Stomach (tissue), 9 donors: ENCODE measurements around the gene KHDRBS2. TPM values are rescaled to one million over a fixed set of nuclear protein-coding genes. Genes with fewer than 3 reads are reported as not detected.

Source experiments
- DNase-seq, 2 donors: peaks; one replicate each; pipeline versions ENCODE4 v3.0.0 to v3.0.0-alpha.2; 2013 to 2019
- H3K27ac ChIP-seq, 5 donors: fragments of 200-600 bp in 4 of 5; sonication (generic) in 4 of 5; one replicate each; pipeline ENCODE4 v1.5.1; 2013 to 2019; ENCODE audit warnings: mild to moderate bottlenecking in 1 of 5, moderate library complexity in 1 of 5
- H3K27me3 ChIP-seq, 3 donors: fragments of 200-600 bp; sonication (generic); one replicate each; pipeline ENCODE4 v1.5.1; 2017 to 2019; ENCODE audit warnings: mixed run types in 1 of 3
- H3K36me3 ChIP-seq, 4 donors: fragments of 200-600 bp; sonication (generic); 1 replicate in 3 of 4; 2 replicates in 1 of 4; pipeline ENCODE4 v1.5.1; 2016 to 2019
- H3K4me1 ChIP-seq, 4 donors: fragments of 200-600 bp; sonication (generic); one replicate each; pipeline ENCODE4 v1.5.1; 2016 to 2019
- H3K4me3 ChIP-seq, 4 donors: fragments of 200-600 bp; sonication (generic) in 3 of 4; one replicate each; pipeline ENCODE4 v1.5.1; 2016 to 2019; ENCODE audit warnings: mild to moderate bottlenecking in 1 of 4
- H3K9me3 ChIP-seq, 4 donors: fragments of 200-600 bp; sonication (generic); one replicate each; pipeline ENCODE4 v1.5.1; 2016 to 2019
- EP300 ChIP-seq: sonication (generic); formaldehyde crosslinking; IDR thresholded peaks from one replicate; pipeline ENCODE4 v1.6.1; 2017; ENCODE audit warnings: antibody characterized with exemption
- POLR2A ChIP-seq, 4 donors: fragments of 450-650 bp; IDR thresholded peaks; one replicate each; pipeline ENCODE4 v1.6.1; 2016; ENCODE audit warnings: antibody characterized with exemption in 4 of 4, control low read depth in 2 of 4, mild to moderate bottlenecking in 1 of 4, moderate library complexity in 1 of 4
- POLR2AphosphoS5 ChIP-seq, 3 donors: sonication (generic); formaldehyde crosslinking; IDR thresholded peaks; one replicate each; pipeline ENCODE4 v1.6.1; 2016; ENCODE audit warnings: antibody characterized with exemption in 3 of 3
- WGBS, 5 donors: extraction: QIAGEN DNeasy Blood & Tissue Kit in 3 of 5; methylation state at CpG; one replicate each; pipeline versions ENCODE4 v1.1.5 to v1.1.7; 2013 to 2018; 5-methylcytosine and 5-hydroxymethylcytosine counted together
- intact Hi-C: fragments of 100-400 bp; cut with DNase I; formaldehyde crosslinking; loops from one replicate; pipeline ENCODE4 v1.15.1; 2023; ENCODE audit warnings: low total_unique reads
- polyA plus RNA-seq, 3 donors: library from polyadenylated mRNA; stranded (reverse); fragments of 200-250 nt; gene quantifications; one replicate each; pipeline ENCODE4 v1.2.3, GENCODE V29; 2013
- total RNA-seq, 5 donors: library from RNA; depleted of rRNA; stranded (reverse); fragments of >200 nt; gene quantifications; one replicate each; pipeline versions ENCODE4 v1.1.0 to v1.2.3, GENCODE V29; 2014 to 2016
- TF ChIP-seq, protein P1 (sequence below), 7 experiments: fragments of 450-650 bp in 4 of 7; fragments of 200-600 bp in 3 of 7; sonication (generic) in 3 of 7; IDR thresholded peaks; one replicate each; pipeline ENCODE4 v1.5.1; 2016 to 2019; ENCODE audit warnings: antibody characterized with exemption in 7 of 7, control low read depth in 2 of 7, mild to moderate bottlenecking in 1 of 7
- donor health status: healthy with polysubstance abuse.
- donor health status: Bipolar disorder and iron deficiency.
- donor health status: healthy.

KHDRBS2 gene
- total and polyA plus RNA-seq, 8 donors: 0.45 to 0.87 (median 0.73) TPM; not detected in 5

DNA sequence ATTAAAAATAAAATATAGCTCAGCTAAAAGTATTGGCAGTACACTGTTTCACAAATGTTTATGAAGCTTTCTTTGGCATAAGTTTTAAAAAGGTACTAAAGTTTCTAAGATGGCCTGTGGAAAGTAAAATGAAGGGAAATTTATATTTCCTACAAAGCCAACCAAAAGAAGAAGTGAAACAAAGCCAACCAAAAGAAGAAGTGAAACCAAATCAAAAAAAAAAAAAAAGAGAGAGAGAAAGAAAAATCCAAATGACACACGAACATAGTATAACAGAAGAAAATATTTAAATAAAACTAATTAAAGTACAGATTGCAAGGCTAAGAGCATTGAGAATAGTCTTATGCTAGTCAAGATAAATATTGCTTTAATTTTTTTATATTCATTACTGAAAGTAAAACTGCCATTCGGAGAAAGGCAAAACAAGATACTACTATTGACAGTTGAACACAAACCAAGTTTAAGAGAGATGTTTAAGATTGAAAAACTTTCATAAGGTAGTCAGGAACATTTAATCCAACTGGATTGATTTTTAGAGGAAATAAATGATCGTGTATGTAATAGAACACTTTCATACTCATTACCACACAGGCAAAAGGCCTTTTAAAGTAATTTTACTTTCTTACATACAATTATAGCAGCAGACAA, 12.8 kb upstream of the KHDRBS2 start:
- DNase-seq: no peak
- Histone ChIP-seq H3K4me1 (no peaks in the 10 kb centered on the region), H3K9me3 (peaks cover 0 to 5% (median 0%) of the 10 kb centered on the region in 4 donors), H3K4me3 (no peak overlapping the region), H3K27me3 (no peaks in the 10 kb centered on the region), H3K27ac (no peak overlapping the region), H3K36me3 (no peaks in the 10 kb centered on the region)
- TF ChIP-seq POLR2AphosphoS5 (IDR thresholded peaks at IDR 0.05) (no peak), EP300 (no peak), POLR2A (IDR thresholded peaks at IDR 0.05) (no peak)
- TF ChIP-seq, protein P1, sequence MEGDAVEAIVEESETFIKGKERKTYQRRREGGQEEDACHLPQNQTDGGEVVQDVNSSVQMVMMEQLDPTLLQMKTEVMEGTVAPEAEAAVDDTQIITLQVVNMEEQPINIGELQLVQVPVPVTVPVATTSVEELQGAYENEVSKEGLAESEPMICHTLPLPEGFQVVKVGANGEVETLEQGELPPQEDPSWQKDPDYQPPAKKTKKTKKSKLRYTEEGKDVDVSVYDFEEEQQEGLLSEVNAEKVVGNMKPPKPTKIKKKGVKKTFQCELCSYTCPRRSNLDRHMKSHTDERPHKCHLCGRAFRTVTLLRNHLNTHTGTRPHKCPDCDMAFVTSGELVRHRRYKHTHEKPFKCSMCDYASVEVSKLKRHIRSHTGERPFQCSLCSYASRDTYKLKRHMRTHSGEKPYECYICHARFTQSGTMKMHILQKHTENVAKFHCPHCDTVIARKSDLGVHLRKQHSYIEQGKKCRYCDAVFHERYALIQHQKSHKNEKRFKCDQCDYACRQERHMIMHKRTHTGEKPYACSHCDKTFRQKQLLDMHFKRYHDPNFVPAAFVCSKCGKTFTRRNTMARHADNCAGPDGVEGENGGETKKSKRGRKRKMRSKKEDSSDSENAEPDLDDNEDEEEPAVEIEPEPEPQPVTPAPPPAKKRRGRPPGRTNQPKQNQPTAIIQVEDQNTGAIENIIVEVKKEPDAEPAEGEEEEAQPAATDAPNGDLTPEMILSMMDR (IDR thresholded peaks at IDR 0.05): no peak
- WGBS, 5 donors: 64 to 78% (median 69%) methylated on average over 3 of the region's 3 CpGs
- intact Hi-C loops: no loop called here

DNA sequence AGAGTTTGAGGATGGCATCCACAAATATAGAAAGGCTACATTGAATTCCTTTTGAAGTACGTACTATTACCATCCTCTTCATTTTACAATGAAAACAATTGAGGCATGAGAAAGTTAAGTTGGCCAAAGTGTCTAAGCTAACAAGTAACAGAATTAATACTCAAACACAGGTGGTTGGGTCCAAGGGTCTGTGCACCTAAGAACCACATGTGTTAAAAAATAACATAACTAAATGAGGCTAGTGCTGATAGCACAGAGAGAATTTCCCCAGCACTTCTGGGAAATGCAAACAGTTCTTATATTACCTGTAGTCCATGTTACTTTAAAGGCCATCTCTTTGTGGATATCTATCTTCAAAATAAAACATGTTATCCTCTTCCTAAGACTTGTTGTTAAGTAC, 10.5 kb upstream of the KHDRBS2 start:
- 65 to 93% (median 84%) methylated on average over 1 of the region's 1 CpG for WGBS, 5 donors
- no peak for DNase-seq
- no peak overlapping the region for H3K27ac ChIP-seq

DNA sequence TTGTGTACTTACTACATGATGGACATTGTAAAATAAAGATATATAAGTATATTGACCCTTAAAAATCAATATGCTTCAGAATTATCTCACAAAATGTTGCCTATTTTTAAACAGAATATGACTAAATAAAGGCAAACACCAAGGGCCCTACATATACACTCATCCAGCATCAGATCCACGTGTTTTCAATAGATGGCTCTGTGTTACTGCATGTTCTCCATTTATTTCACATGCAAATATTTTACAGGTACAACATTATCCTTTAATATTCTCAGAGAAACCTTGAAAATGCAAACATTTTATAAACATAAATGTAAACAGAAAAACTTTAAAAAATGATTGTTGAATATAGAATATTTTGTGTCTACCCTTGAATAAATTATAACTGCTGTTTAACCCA, 2.9 kb upstream of the KHDRBS2 start:
- DNase-seq: no peak
- H3K36me3 ChIP-seq: no peaks in the 10 kb centered on the region
- H3K4me1 ChIP-seq: peaks cover 6 to 21% (median 12%) of the 10 kb centered on the region in 4 donors
- H3K27me3 ChIP-seq: peaks cover 0 to 41% (median 13%) of the 10 kb centered on the region in 3 donors
- 33 to 61% (median 47%) methylated on average over 1 of the region's 1 CpG for WGBS, 5 donors
- H3K27ac ChIP-seq: no peak overlapping the region
- intact Hi-C loops: no loop called here
- H3K4me3 ChIP-seq: no peak overlapping the region
- TF ChIP-seq POLR2A (IDR thresholded peaks at IDR 0.05) (no peak), EP300 (no peak), POLR2AphosphoS5 (IDR thresholded peaks at IDR 0.05) (no peak)
- TF ChIP-seq, protein P1 (IDR thresholded peaks at IDR 0.05): no peak
- no peaks in the 10 kb centered on the region for H3K9me3 ChIP-seq

More for the DNA sequence above, 10.5 kb upstream of the KHDRBS2 start:
- Histone ChIP-seq H3K27me3 (no peaks in the 10 kb centered on the region), H3K36me3 (no peaks in the 10 kb centered on the region), H3K4me1 (no peaks in the 10 kb centered on the region), H3K9me3 (peaks cover 0 to 5% (median 0%) of the 10 kb centered on the region in 4 donors), H3K4me3 (no peak overlapping the region)
- TF ChIP-seq POLR2A (IDR thresholded peaks at IDR 0.05) (no peak), EP300 (no peak), POLR2AphosphoS5 (IDR thresholded peaks at IDR 0.05) (no peak)
- TF ChIP-seq, protein P1 (IDR thresholded peaks at IDR 0.05): no peak
- intact Hi-C loops: no loop called here

DNA sequence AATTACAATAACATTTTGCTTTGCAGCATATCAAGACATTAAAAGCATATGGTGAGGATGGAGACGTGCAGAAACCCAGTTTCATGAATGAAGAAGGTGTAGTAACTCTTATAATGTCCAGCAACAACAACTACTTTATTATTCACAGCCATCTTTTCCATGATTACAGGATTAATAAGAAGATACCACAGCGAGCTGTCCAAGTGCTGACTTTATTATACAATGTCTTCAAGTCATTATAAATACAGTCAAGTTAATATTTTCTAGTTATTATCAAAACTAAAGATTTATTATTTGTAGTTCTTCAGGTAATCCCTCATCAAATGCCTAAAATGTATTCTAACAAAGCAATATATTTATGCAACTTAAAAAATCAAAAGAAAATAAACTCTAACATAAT, 2.5 kb upstream of the KHDRBS2 start:
- Histone ChIP-seq H3K4me3 (no peak overlapping the region), H3K9me3 (no peaks in the 10 kb centered on the region), H3K27me3 (peaks cover 0 to 41% (median 13%) of the 10 kb centered on the region in 3 donors), H3K27ac (no peak overlapping the region), H3K4me1 (peaks cover 6 to 21% (median 12%) of the 10 kb centered on the region in 4 donors), H3K36me3 (no peaks in the 10 kb centered on the region)
- no peak for DNase-seq
- intact Hi-C loops: no loop called here
- TF ChIP-seq POLR2A (IDR thresholded peaks at IDR 0.05): no peak
- TF ChIP-seq POLR2AphosphoS5 (IDR thresholded peaks at IDR 0.05): no peak
- TF ChIP-seq, protein P1 (IDR thresholded peaks at IDR 0.05): no peak
- no peak for TF ChIP-seq EP300
- 55 to 67% (median 59%) methylated on average over 2 of the region's 2 CpGs for WGBS, 5 donors
